Stimulated activated CD4-positive, alpha-beta T cell treated with anti-CD3 and anti-CD28 coated beads, Interleukin-15, amount 100 ng/mL, for 48 hours (primary cell): ENCODE measurements around the gene GRK5.
"Not testable (repeated sequence)": the region's sequence is repeated elsewhere in the genome, so short reads cannot be mapped to it uniquely, and the experiment has no call there.

Experiments used
- DNase-seq, 2 donors: peaks; one replicate each; pipeline ENCODE4 v3.0.0-alpha.2; 2020; ENCODE audit warnings: low read depth in 2 of 2

GRK5 gene

DNA sequence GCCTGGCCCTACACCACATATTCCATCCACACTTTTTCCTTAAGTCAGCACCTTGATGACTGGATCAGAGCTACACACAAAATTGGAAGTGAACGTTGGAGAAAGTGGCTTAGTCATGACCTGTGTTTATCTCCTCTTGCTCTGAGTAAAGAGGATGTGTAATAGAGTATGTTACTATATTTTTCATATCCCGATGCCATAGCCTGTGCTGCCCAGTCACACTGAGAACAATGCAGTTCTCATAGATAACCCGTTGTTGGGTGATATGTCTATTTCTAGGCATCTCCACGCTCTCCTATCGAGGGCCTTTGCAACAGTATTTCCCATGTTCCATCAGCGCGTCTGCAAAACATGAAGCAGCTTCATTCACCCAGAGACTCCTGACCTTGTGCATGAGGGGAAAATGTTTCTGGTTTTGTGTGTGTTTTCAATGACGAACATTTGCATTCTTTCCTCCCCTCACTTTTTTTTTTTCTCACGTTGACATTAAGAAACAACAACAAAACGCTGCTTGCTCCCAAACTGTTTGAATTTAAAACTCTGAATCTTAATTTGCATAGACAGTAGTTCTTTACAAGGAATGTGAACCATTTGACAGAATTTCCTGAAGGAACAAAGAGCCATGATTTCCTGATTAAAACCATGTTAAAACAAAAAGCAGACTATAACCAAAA lies 43.4 kb downstream of the GRK5 start:
- DNase-seq: no peak

DNA sequence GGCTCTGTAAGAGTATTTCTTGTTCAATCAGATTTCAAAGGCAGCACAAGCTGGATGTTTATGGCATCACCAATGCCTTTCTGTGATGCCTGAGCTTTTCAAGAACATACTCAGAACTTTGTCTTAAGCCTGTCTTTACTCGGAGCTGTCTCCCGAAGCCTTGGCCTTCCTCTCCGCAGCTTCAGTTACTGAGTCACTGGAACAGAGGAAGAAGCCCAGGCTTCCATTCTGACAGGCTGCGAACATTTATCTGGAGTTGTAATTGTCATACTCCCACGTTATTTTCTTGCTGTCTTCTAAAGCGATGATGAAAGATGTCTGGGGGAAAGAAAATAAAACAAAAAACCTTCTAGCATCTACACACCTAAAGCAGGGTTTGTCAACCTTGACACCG lies 43.9 kb downstream of the GRK5 start:
- no peak for DNase-seq

GRCh38 chr10:119252051-119252465 lies 44.7 kb downstream of the GRK5 start:
- no peak for DNase-seq

- DNase-seq: no peak
These were observed 45.2 kb downstream of the GRK5 start for GRCh38 chr10:119252470-119253151.

DNA sequence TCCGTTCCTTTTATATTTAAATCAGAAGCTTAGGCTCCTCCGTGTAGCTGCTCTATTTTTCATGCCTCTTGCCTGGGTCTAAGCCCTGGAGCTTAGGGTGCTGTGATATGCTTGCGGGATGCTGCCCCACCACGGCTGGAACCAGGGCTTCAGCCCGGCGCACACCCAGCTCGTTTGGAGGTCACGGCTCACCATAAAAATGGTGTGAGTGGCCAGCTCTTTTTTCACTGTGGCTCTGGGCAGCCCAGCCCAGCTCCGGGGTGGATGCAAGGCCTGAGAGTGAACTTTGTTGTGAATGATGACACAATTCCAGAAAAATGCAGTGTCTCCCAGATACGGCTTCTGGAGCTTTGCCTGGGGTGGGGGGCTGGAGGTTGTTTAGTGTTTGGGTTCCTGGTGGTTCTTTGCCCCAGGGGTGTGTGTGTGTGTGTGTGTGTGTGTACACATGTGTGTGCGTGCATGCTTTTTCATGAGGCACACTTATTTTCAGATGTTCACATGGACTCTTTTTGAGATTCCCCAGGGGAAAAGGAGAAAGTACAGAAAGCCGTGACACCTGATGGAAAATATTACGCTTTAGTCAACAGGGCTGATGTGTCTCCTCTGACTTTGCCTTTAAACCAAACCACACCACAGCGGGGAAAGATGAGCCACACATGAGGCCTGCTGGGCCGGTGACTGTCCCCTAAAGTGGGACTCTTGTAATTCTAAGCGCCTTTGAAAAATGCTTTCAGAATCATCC lies 46.2 kb downstream of the GRK5 start:
- DNase-seq: peak; percentile 58 to 62

DNA sequence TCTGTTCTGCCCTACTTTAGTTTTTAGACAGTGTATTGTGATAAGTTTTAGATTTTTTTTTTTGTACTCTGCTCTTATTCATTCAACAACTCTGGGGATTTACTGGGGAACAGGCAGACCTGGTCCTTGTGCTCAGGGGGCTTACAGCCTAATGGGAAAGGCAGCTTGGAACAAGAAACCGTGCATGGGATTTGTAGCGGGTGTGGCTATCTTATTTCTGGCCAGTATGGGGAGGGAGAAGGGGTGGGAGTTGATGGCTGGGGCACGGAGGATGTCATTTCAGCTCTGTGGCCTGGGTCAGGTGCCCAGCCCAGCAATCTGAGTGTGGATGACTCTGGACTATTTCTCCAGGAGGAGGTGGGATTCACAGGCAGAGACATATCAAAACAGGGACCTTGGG lies 47.0 kb downstream of the GRK5 start:
- DNase-seq: no peak

GRCh38 chr10:119256030-119256429 lies 48.7 kb downstream of the GRK5 start:
- no peak for DNase-seq

- DNase-seq: no peak
These were observed 49.5 kb downstream of the GRK5 start for GRCh38 chr10:119256897-119257296.

DNA sequence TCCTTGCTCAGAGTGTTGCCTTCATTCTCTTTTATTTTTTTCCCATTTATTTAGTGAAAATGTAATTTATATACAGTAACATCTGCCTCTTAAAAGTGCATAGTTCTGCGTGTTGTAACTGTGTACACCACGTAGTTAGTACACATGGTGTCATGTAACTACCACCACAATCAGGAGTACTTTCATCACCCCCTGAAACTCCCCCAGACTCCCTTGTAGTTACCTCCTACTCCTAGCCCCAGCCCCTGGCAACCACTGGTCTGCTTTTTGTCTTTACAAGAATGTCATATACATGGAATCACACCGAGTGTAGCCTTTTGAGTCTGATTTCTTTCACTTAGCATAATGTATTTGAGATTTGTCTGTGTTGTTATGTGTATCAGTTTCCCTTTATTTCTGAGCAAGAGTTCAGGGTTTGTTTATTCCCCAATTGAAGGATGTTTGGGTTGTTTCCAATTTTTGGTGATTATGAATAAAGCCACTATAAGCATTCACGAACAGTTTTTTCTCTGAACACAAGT lies 50.6 kb downstream of the GRK5 start:
- DNase-seq: no peak

GRCh38 chr10:119259345-119259744 lies 52.0 kb downstream of the GRK5 start:
- DNase-seq: no peak

- DNase-seq: not testable (repeated sequence)
These were observed 53.6 kb downstream of the GRK5 start for GRCh38 chr10:119261016-119261415.

DNA sequence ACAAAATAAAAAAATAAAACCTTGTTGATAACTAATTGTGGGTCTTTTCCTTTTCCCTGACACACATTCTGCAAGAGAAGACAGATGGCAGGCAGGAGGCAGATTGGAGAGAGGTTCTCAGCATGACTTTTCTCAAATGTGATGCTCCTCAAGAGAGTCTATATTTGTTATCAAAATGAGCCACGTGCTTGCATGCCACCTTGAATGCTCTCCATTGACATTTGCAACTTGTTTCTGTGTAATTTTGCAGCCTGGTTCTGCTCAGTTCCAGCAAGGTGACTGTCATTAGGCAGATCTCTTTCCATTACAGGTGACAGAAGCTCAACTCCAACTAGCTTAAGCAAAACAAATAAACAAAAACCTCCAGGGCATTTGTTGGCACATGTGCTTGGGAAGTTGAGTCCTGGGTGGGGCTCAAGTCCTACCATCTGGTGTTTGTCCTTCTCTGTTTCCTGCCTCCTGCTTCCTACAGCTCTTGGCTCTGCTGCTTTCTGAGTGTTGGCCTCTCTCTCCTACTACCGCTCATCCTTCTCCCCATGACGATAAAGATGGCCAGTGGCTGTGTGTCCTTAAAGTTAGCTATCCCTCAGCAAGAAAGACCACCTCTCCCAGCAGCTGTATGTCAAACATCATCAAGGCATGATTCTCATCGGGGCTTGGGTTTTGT lies 56.7 kb downstream of the GRK5 start:
- no peak for DNase-seq

DNA sequence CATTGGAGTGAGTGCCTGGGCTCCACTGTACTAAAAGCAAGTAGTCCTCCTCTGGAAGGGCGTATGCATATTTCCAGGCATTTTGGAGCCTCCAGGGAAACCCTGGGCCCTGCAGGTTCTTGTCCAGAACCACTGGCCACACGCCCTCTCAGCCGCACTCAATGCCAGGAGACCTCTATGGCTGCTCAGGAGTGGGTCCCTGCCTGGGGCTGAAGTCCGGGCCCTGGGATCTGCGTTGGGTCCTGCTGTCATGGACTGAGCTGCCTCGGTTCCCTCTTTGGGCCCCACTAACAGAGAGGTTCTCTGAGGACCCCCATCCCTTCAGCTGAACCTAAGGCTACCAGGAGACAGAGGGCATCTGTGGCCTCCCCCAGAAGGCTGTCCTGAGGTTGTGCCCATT lies 58.3 kb downstream of the GRK5 start:
- DNase-seq: no peak

DNA sequence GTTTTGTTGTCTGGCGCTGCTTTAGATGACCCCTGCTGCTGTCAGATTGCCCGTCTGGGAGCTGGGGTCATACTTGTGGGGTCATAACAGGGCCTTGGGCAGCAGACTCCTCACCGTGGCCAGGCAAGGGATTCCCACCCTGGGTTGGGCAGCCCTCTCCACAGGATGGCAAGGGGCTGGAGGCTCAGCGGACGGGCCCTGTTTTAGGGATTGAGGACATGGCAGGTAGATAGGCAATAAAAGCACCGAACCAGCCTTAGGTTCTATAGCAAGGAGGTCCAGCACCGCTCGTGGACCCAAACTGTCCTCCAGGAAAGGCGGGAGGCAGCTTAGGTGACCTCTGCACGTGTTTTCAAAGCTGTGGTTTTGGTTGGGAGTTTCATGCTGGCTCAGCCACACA lies 60.0 kb downstream of the GRK5 start:
- DNase-seq: no peak

GRCh38 chr10:119268428-119268827 lies 61.1 kb downstream of the GRK5 start:
- DNase-seq: no peak

DNA sequence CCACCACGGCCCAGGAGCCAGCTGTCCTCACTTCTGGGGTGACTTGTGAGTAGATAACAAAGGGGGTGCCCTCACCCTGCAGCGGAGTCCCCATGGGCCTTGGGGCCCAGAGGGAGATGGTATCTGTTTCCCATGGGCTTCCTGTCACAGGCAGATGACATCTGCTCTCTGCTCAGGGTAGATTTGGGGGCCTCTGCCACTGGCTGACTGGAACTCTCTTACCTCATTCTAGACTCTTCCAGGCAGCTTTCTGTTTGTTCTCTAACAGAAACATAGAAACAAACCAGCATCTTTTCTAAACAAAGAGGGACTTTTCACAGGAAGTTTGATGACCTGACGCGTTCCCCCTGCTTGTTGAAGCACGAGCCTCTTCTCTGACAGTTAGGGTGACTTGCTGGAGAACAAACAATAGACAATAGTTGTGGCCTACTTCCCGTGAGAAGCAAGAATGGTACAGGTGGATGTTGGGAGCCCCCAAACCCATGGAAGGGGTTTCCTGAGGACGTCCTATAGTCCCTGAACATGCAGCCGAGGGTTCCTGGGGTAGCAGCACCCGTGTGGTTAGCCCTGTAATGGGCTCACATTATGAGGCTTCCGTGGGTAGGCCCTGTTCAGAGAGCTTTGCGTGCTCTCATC lies 61.6 kb downstream of the GRK5 start:
- peak in 1 of 2 donors; percentile 25 for DNase-seq

DNA sequence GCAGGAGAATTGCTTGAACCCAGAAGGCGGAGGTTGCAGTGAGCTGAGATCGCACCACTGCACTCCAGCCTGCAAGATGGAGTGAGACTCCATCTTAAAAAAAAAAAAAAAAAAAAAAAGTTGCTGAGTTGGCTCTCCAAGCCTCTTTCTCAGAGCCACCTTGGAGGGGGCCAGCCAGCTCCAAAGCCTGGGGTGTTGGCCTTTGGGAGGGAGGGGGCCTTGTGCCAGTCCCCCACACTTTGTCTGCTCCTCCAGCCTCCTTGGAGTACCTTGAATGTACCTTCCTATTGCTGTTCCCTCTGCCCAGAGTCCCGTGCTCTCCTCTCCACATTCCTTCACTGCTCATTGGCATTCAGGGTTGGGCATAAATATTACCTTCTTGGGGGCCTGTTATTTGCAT lies 62.4 kb downstream of the GRK5 start:
- DNase-seq: no peak

DNA sequence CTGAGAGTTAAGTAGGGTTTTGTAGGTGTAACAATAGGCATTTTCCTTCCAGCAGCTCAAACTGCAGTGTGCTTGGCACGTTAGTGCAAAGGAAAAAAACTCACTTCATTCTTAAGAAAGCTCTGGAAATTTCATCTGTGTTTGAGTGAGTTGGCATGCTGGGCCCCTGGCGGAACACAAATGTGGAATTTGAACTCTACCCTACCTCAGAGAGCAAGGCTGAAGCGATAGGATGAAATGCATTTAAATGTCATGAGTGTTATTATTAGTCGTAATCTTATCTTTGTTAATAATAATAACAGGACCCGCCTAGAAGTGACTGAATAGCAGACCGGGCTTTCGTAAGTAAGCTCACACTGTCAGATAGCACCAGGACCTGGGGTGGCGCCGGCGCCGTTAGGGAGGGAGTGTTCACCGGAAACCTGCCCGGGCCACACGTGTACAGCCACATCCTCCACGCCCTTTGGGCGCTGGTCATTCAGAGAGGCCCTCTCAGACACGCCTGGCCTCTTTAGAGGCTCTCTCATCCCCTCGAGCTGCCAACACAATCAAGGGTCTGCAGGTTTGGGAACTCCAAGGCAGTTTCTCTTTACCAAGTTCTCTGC lies 63.5 kb downstream of the GRK5 start:
- no peak for DNase-seq

- not testable (repeated sequence) for DNase-seq
These were observed 65.0 kb downstream of the GRK5 start for GRCh38 chr10:119272338-119272734.

DNA sequence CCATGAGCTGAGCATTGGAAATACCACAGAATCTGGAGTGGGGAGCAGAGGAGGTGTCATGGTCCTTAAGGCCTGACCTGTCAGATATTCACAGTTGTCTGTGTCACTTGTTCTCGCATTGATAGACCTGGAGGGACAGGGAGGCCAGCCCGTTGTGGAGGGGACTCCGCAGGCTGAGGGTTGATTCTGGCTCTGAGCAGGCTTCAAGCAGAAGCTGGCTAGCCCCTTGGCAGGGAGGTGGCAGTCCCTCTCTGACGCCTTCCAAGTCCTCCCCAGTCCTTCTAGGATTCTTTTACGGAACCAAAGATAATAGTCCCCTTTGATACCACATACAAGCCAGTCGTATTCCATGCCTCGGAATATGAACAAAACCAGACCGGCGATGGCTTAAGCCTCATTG lies 65.4 kb downstream of the GRK5 start:
- DNase-seq: no peak

- no peak for DNase-seq
These were observed 66.0 kb downstream of the GRK5 start for GRCh38 chr10:119273413-119273812.
